ENCODE measurements around the gene DOK7. TPM values are rescaled to one million over a fixed set of nuclear protein-coding genes. Genes with fewer than 3 reads are reported as not detected.

The DOK7 gene
- total RNA-seq, 1 experiment from 2014 or later: not detected

DNA sequence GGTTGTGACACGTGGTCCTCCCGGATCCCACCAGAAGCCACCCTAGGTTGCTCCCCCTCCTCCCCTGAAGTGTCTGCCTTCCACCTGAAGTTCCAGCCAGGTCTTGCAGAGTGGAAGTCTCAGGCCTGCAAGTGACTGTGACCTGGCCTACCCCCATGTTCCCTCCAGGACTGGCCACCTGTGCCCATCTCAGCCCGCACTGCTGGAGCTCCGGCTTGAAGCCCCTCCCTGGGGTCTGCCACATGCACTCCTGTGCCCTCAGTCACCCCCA, 27.5 kb upstream of the DOK7 start:
- ChIA-PET POLR2A (ENCODE audit: low non-redundant PET) (no interaction called here), CTCF (no interaction called here)
- no peak overlapping the region for H3K27ac ChIP-seq (ENCODE audit: low read depth, low read length, poor library complexity, severe bottlenecking)
- no peaks in the 10 kb centered on the region for H3K36me3 ChIP-seq (ENCODE audit: insufficient read depth, low read length, poor library complexity, severe bottlenecking)
- no peaks in the 10 kb centered on the region for H3K9me3 ChIP-seq (ENCODE audit: low read depth, low read length, poor library complexity, severe bottlenecking)
- BruUV-seq (replicated peaks): no TSS peak
- intact Hi-C loops (cut with micrococcal nuclease; ENCODE audit: unreplicated experiment): no loop called here
- no peak overlapping the region for H3K4me3 ChIP-seq (ENCODE audit: low read depth, low read length, poor library complexity, severe bottlenecking)
- no peak for DNase-seq (ENCODE audit: low spot score)
- no peaks in the 10 kb centered on the region for H3K27me3 ChIP-seq (replicated peaks; ENCODE audit: insufficient read depth, low read depth, low read length, poor library complexity)
- no peak for TF ChIP-seq EZH2 (IDR thresholded peaks at IDR 0.05; ENCODE audit: borderline replicate concordance, low read depth, low read length, poor library complexity, severe bottlenecking)
- no peak for TF ChIP-seq CTCF (conservative IDR thresholded peaks at IDR 0.05; ENCODE audit: low read depth, low read length)
- peaks cover 5% of the 10 kb centered on the region for H3K4me1 ChIP-seq (ENCODE audit: insufficient read depth, low read length, poor library complexity, severe bottlenecking)

GRCh38 chr4:3436048-3436797, 26.9 kb upstream of the DOK7 start:
- BruUV-seq (replicated peaks): no TSS peak
- intact Hi-C loops (cut with micrococcal nuclease; ENCODE audit: unreplicated experiment): no loop called here
- Histone ChIP-seq H3K4me3 (ENCODE audit: low read depth, low read length, poor library complexity, severe bottlenecking) (no peak overlapping the region), H3K36me3 (ENCODE audit: insufficient read depth, low read length, poor library complexity, severe bottlenecking) (no peaks in the 10 kb centered on the region), H3K27me3 (replicated peaks; ENCODE audit: insufficient read depth, low read depth, low read length, poor library complexity) (no peaks in the 10 kb centered on the region), H3K4me1 (ENCODE audit: insufficient read depth, low read length, poor library complexity, severe bottlenecking) (peaks cover 5% of the 10 kb centered on the region), H3K9me3 (ENCODE audit: low read depth, low read length, poor library complexity, severe bottlenecking) (no peaks in the 10 kb centered on the region), H3K27ac (ENCODE audit: low read depth, low read length, poor library complexity, severe bottlenecking) (peak overlapping the region; percentile 16)
- no peak for TF ChIP-seq EZH2 (IDR thresholded peaks at IDR 0.05; ENCODE audit: borderline replicate concordance, low read depth, low read length, poor library complexity, severe bottlenecking)
- no peak for TF ChIP-seq CTCF (conservative IDR thresholded peaks at IDR 0.05; ENCODE audit: low read depth, low read length)
- ChIA-PET POLR2A (ENCODE audit: low non-redundant PET) (no interaction called here), CTCF (no interaction called here)
- DNase-seq (ENCODE audit: low spot score): no peak

DNA sequence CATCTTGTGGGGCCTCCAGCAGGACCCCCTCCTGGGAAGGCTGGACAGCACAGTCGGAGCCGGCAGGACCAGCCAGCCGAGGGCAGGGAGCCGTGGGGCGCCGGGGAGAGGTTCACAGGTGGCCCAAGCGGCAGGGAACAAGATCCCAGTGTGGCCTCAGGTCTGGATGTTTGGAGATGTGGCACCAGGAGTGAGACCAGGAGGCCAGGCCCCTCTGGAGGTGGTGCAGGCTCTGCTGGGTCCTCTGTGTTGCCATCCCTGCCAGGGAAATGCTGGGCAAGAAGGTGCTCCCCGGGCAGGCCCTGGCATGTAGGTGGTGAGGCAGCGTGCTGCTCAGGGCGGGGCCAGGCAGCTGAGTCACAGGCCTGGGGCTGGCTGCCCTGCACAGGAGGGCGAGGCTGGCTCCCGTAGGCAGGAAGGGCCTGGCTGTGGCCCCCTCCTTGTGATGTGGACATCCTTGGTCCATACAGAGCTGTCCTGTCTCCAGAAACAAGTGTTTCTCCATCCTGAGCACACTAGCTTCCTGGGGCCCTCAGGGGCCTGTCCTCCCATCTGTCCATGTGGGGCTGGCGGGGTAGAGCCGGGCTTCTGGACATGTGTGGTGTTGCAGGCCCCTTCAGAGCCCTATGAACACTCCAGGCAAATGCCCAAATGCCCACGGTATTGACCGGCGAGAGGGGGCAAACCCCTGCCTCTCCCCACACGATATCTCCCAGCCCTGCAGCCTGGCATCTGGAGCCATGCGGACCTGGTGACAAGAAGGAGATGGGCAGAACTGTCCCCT, 26.1 kb upstream of the DOK7 start:
- DNase-seq (ENCODE audit: low spot score): no peak
- peaks cover 5% of the 10 kb centered on the region for H3K4me1 ChIP-seq (ENCODE audit: insufficient read depth, low read length, poor library complexity, severe bottlenecking)
- CTCF ChIA-PET: interaction anchor here (0.6 kb wide), 1 partner anchor 17 kb away, joined by 4 read pairs; no protein-coding TSS in a partner anchor

More for the DNA sequence above, 26.1 kb upstream of the DOK7 start:
- no TSS peak for BruUV-seq (replicated peaks)
- H3K4me3 ChIP-seq (ENCODE audit: low read depth, low read length, poor library complexity, severe bottlenecking): no peak overlapping the region
- TF ChIP-seq CTCF (conservative IDR thresholded peaks at IDR 0.05; ENCODE audit: low read depth, low read length) (no peak), EZH2 (IDR thresholded peaks at IDR 0.05; ENCODE audit: borderline replicate concordance, low read depth, low read length, poor library complexity, severe bottlenecking) (no peak)
- peak overlapping the region; percentile 16 for H3K27ac ChIP-seq (ENCODE audit: low read depth, low read length, poor library complexity, severe bottlenecking)
- H3K9me3 ChIP-seq (ENCODE audit: low read depth, low read length, poor library complexity, severe bottlenecking): no peaks in the 10 kb centered on the region
- intact Hi-C loops (cut with micrococcal nuclease; ENCODE audit: unreplicated experiment): no loop called here
- H3K27me3 ChIP-seq (replicated peaks; ENCODE audit: insufficient read depth, low read depth, low read length, poor library complexity): no peaks in the 10 kb centered on the region
- H3K36me3 ChIP-seq (ENCODE audit: insufficient read depth, low read length, poor library complexity, severe bottlenecking): no peaks in the 10 kb centered on the region
- POLR2A ChIA-PET (ENCODE audit: low non-redundant PET): no interaction called here

All from A673 (cell line).